ENCODE measurements around the gene NECAP2. TPM values are rescaled to one million over a fixed set of nuclear protein-coding genes. Genes with fewer than 3 reads are reported as not detected.

NECAP2 gene
- polyA plus RNA-seq, 1 of the 3 experiments (the other 2 are of a cell fraction) = 100.0 TPM

DNA sequence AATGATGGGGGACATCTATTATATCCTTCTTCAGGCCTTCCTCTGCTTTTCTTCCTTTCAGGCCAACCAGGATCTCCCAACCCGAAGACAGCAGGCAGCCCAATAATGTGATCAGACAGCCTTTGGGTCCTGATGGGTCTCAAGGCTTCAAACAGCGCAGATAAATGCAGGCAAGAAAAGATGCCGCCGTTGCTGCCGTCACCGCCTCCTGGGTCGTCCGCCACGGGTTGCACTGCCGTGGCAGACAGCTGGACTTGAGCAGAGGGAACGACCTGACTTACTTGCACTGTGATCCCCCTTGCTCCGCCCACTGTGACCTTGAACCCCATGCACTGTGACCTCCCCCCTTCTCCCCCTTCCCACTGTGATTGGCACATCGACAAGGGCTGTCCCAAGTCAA lies 45.5 kb upstream of the NECAP2 start:
- peaks cover 64% of the 10 kb centered on the region for H3K79me2 ChIP-seq (ENCODE audit: insufficient read depth)
- H3K9me3 ChIP-seq = no peaks in the 10 kb centered on the region
- no peak overlapping the region for H3K4me3 ChIP-seq (ENCODE audit: low read depth in 2 of 2, low read length in 1 of 2)
- H3K27ac ChIP-seq (ENCODE audit: low read depth in 2 of 2, low read length in 1 of 2) = no peak overlapping the region
- no peak overlapping the region for H3K4me2 ChIP-seq
- ChIA-PET POLR2A (no interaction called here), CTCF (interaction anchor here (1.2 kb wide), 1 partner anchor 45 kb away, joined by 6 read pairs; the partner anchor contains the start of gene NECAP2)
- peaks cover 2% of the 10 kb centered on the region for H3F3A ChIP-seq (replicated peaks; ENCODE audit: insufficient read depth)
- H3K36me3 ChIP-seq (replicated peaks in 1 of 2; ENCODE audit: control insufficient read depth in 1 of 2, insufficient read depth in 2 of 2, low read length in 1 of 2) = peaks cover 12 to 52% of the 10 kb centered on the region in 2 experiments
- TF ChIP-seq NFIC (IDR thresholded peaks at IDR 0.05; ENCODE audit: borderline replicate concordance) (no peak), NRF1 (IDR thresholded peaks at IDR 0.05; ENCODE audit: low read depth, low read length) (no peak), RAD21 (IDR thresholded peaks at IDR 0.05; ENCODE audit: low read length) (no peak), FOXJ3 (CRISPR knock-in tag; IDR thresholded peaks at IDR 0.05) (no peak), EP300 (IDR thresholded peaks at IDR 0.05; ENCODE audit: borderline replicate concordance in 1 of 2, low read depth in 1 of 2, low read length in 1 of 2) (no peak), TEAD4 (IDR thresholded peaks at IDR 0.05; ENCODE audit: borderline replicate concordance, insufficient read depth) (no peak), POLR2AphosphoS5 (IDR thresholded peaks at IDR 0.05; ENCODE audit: low read depth, low read length) (no peak), GATA2 (CRISPR knock-in tag; IDR thresholded peaks at IDR 0.05) (no peak), SIN3A (IDR thresholded peaks at IDR 0.05; ENCODE audit: borderline replicate concordance, low read depth, low read length) (no peak), JUND (IDR thresholded peaks at IDR 0.05) (no peak), FOXM1 (IDR thresholded peaks at IDR 0.05; ENCODE audit: low read depth) (no peak), FOSL2 (IDR thresholded peaks at IDR 0.05; ENCODE audit: borderline replicate concordance, low read depth) (no peak)
- TF ChIP-seq, protein P1, sequence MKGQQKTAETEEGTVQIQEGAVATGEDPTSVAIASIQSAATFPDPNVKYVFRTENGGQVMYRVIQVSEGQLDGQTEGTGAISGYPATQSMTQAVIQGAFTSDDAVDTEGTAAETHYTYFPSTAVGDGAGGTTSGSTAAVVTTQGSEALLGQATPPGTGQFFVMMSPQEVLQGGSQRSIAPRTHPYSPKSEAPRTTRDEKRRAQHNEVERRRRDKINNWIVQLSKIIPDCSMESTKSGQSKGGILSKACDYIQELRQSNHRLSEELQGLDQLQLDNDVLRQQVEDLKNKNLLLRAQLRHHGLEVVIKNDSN (IDR thresholded peaks at IDR 0.05; ENCODE audit: borderline replicate concordance, low read depth) = no peak
- WGBS (ENCODE audit: low lambda C conversion rate) = 97% methylated on average over 11 of the region's 13 CpGs
- H3K9ac ChIP-seq = no peak overlapping the region
- H3K4me1 ChIP-seq (ENCODE audit: control insufficient read depth in 1 of 2, insufficient read depth in 2 of 2, low read depth in 1 of 2, low read length in 1 of 2) = peaks cover 12 to 16% of the 10 kb centered on the region in 2 experiments; a peak in 3 of 4 replicates
- H4K20me1 ChIP-seq (ENCODE audit: insufficient read depth) = peaks cover 46% of the 10 kb centered on the region
- H3K9me2 ChIP-seq = no peaks in the 10 kb centered on the region
- DNase-seq = no peak
- no peaks in the 10 kb centered on the region for H3K27me3 ChIP-seq (ENCODE audit: insufficient read depth)
- H2AFZ ChIP-seq (ENCODE audit: low read depth) = no peak overlapping the region

DNA sequence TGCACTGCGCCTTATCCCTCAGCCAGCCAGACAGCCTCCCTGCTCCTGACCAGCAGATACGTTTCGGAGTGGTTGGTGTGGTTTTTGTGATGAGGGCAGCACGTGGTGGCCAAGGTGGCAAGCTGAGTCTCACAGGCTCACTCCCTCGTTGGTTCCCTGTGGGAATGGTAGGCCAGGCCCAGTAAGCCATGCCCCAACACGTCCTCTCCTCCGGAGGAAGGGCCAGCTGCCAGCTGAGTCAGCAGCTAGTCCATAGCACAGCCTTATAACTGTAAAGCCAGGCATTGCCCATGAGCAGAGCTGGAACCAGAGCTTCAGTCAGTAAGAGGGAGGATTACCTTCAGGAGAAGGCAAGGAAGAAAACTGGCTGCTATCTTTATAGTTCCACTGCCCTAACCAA lies 43.9 kb upstream of the NECAP2 start:
- Histone ChIP-seq H3K4me3 (ENCODE audit: low read depth in 2 of 2, low read length in 1 of 2) (no peak overlapping the region), H3K9ac (no peak overlapping the region), H3K36me3 (replicated peaks in 1 of 2; ENCODE audit: control insufficient read depth in 1 of 2, insufficient read depth in 2 of 2, low read length in 1 of 2) (peaks cover 12 to 52% of the 10 kb centered on the region in 2 experiments), H3K27me3 (ENCODE audit: insufficient read depth) (no peaks in the 10 kb centered on the region), H3F3A (replicated peaks; ENCODE audit: insufficient read depth) (peaks cover 2% of the 10 kb centered on the region), H3K27ac (ENCODE audit: low read depth in 2 of 2, low read length in 1 of 2) (peak overlapping the region; percentile 40 to 51; a peak in 2 of 4 replicates), H3K9me2 (no peaks in the 10 kb centered on the region), H3K79me2 (ENCODE audit: insufficient read depth) (peaks cover 48% of the 10 kb centered on the region), H3K9me3 (no peaks in the 10 kb centered on the region), H3K4me1 (ENCODE audit: control insufficient read depth in 1 of 2, insufficient read depth in 2 of 2, low read depth in 1 of 2, low read length in 1 of 2) (peaks cover 6 to 12% of the 10 kb centered on the region in 2 experiments; a peak in 3 of 4 replicates), H2AFZ (ENCODE audit: low read depth) (no peak overlapping the region), H4K20me1 (ENCODE audit: insufficient read depth) (peaks cover 30% of the 10 kb centered on the region), H3K4me2 (no peak overlapping the region)
- WGBS (ENCODE audit: low lambda C conversion rate) = 17% methylated on average over 2 of the region's 7 CpGs
- TF ChIP-seq NFIC (IDR thresholded peaks at IDR 0.05; ENCODE audit: borderline replicate concordance) = peak; percentile 11; the same call in 1 of the 2 replicates
- no peak for TF ChIP-seq FOXJ3 (CRISPR knock-in tag; IDR thresholded peaks at IDR 0.05)
- peak; percentile 20; the same call in 1 of the 2 replicates for TF ChIP-seq FOSL2 (IDR thresholded peaks at IDR 0.05; ENCODE audit: borderline replicate concordance, low read depth)
- peak; percentile 81 for TF ChIP-seq MAX (IDR thresholded peaks at IDR 0.05; ENCODE audit: low read depth)
- TF ChIP-seq, protein P2, sequence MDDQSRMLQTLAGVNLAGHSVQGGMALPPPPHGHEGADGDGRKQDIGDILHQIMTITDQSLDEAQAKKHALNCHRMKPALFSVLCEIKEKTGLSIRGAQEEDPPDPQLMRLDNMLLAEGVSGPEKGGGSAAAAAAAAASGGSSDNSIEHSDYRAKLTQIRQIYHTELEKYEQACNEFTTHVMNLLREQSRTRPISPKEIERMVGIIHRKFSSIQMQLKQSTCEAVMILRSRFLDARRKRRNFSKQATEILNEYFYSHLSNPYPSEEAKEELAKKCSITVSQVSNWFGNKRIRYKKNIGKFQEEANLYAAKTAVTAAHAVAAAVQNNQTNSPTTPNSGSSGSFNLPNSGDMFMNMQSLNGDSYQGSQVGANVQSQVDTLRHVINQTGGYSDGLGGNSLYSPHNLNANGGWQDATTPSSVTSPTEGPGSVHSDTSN (IDR thresholded peaks at IDR 0.05) = no peak
- ChIA-PET POLR2A (no interaction called here), CTCF (no interaction called here)
- no peak for DNase-seq

Data from SK-N-SH (cell line).